ENCODE data around the gene ESPN. TPM values are rescaled to one million over a fixed set of nuclear protein-coding genes. Genes with fewer than 3 reads are reported as not detected.

The ESPN gene
- total and polyA plus RNA-seq, 2 of the 4 experiments (the other 2 are of a cell fraction) = under 0.01 to 0.02 TPM

DNA sequence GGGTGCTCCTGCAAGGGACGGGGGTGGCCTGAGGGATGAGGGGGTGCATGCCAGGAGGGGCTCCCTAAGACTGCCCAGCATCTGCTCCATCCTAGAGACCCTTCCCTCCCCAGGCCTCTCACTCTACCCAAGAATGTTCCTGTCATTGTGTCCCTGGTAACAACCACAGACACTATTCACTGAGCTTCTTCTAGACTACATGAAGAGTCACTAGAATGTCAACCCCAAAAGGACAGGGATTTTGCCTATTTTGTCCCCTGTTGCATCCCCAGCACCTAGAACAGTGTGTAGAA, 38.5 kb downstream of the ESPN start:
- no peak overlapping the region for H3K27ac ChIP-seq (ENCODE audit: insufficient read depth, low read length)
- H3K18ac ChIP-seq (ENCODE audit: low read depth, low read length) = no peak overlapping the region
- TF ChIP-seq MAZ (IDR thresholded peaks at IDR 0.05; ENCODE audit: borderline replicate concordance, low read depth, low read length) (no peak), CHD1 (IDR thresholded peaks at IDR 0.05; ENCODE audit: low read depth, low read length) (no peak), RAD21 (IDR thresholded peaks at IDR 0.05; ENCODE audit: low read length) (no peak), RFX5 (IDR thresholded peaks at IDR 0.05; ENCODE audit: low read depth, low read length) (no peak), SMC3 (IDR thresholded peaks at IDR 0.05; ENCODE audit: low read depth, low read length) (no peak), MXI1 (IDR thresholded peaks at IDR 0.05; ENCODE audit: borderline replicate concordance, low read depth, low read length) (no peak), POLR2A (IDR thresholded peaks at IDR 0.05; ENCODE audit: low read depth, low read length) (no peak), RCOR1 (IDR thresholded peaks at IDR 0.05; ENCODE audit: insufficient replicate concordance, low read length) (no peak)
- TF ChIP-seq, protein P1, sequence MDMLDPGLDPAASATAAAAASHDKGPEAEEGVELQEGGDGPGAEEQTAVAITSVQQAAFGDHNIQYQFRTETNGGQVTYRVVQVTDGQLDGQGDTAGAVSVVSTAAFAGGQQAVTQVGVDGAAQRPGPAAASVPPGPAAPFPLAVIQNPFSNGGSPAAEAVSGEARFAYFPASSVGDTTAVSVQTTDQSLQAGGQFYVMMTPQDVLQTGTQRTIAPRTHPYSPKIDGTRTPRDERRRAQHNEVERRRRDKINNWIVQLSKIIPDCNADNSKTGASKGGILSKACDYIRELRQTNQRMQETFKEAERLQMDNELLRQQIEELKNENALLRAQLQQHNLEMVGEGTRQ (IDR thresholded peaks at IDR 0.05; ENCODE audit: low read depth, low read length) = no peak
- TF ChIP-seq, protein P2, sequence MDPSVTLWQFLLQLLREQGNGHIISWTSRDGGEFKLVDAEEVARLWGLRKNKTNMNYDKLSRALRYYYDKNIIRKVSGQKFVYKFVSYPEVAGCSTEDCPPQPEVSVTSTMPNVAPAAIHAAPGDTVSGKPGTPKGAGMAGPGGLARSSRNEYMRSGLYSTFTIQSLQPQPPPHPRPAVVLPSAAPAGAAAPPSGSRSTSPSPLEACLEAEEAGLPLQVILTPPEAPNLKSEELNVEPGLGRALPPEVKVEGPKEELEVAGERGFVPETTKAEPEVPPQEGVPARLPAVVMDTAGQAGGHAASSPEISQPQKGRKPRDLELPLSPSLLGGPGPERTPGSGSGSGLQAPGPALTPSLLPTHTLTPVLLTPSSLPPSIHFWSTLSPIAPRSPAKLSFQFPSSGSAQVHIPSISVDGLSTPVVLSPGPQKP (IDR thresholded peaks at IDR 0.05; ENCODE audit: borderline replicate concordance, low read depth, low read length) = no peak
- no peak overlapping the region for H4K91ac ChIP-seq (ENCODE audit: insufficient read depth, low read depth, low read length)
- no peaks in the 10 kb centered on the region for H3K79me1 ChIP-seq (ENCODE audit: low read depth in 1 of 2, low read length in 2 of 2)
- intact Hi-C loops (cut with micrococcal nuclease) (no loop called here), in situ Hi-C loops (cut with MboI; ENCODE audit: low sequenced_read_pairs) (no loop called here), dilution Hi-C loops (cut with HindIII; ENCODE audit: low sequenced_read_pairs, unreplicated experiment) (no loop called here)
- no peak overlapping the region for H2AK5ac ChIP-seq (ENCODE audit: low read depth, low read length)
- peaks cover 16% of the 10 kb centered on the region for H3K27me3 ChIP-seq (ENCODE audit: control insufficient read depth, insufficient read depth, low read length)
- no peak overlapping the region for H2BK15ac ChIP-seq (ENCODE audit: low read depth, low read length)
- no peaks in the 10 kb centered on the region for H3K9me1 ChIP-seq (ENCODE audit: insufficient read depth, low read length)
- no peak overlapping the region for H3K14ac ChIP-seq (replicated peaks; ENCODE audit: low read depth, low read length)
- H4K20me1 ChIP-seq (ENCODE audit: insufficient read depth, low read length) = no peaks in the 10 kb centered on the region
- no peak overlapping the region for H3K4ac ChIP-seq (ENCODE audit: low read depth, low read length)
- no peak overlapping the region for H2BK120ac ChIP-seq (ENCODE audit: low read depth, low read length)
- POLR2A ChIA-PET (ENCODE audit: unreplicated experiment) = no interaction called here
- no peak for DNase-seq
- peaks cover 24% of the 10 kb centered on the region for H3K36me3 ChIP-seq (ENCODE audit: control insufficient read depth, insufficient read depth, low read length)
- H3K23ac ChIP-seq (ENCODE audit: low read depth, low read length) = no peak overlapping the region
- no peak overlapping the region for H3K4me3 ChIP-seq (ENCODE audit: insufficient read depth, low read depth, low read length)
- H2AFZ ChIP-seq (replicated peaks; ENCODE audit: low read length, poor library complexity) = no peak overlapping the region
- H3K56ac ChIP-seq (ENCODE audit: extremely low read depth, insufficient read depth, low read length) = no peak overlapping the region
- no peak overlapping the region for H4K8ac ChIP-seq (ENCODE audit: low read depth in 2 of 2, low read length in 2 of 2)
- no peak overlapping the region for H4K5ac ChIP-seq (ENCODE audit: low read depth, low read length)
- no TSS peak for BruUV-seq (replicated peaks)
- H2AK9ac ChIP-seq (replicated peaks; ENCODE audit: low read depth, low read length, poor library complexity) = no peak overlapping the region
- H3K4me2 ChIP-seq (ENCODE audit: low read depth, low read length) = no peak overlapping the region
- H3K9me3 ChIP-seq (ENCODE audit: control insufficient read depth, insufficient read depth, low read length) = no peaks in the 10 kb centered on the region
- no peak overlapping the region for H3K9ac ChIP-seq (ENCODE audit: low read depth, low read length)
- CTCF ChIA-PET = no interaction called here
- H2BK20ac ChIP-seq (ENCODE audit: low read depth, low read length) = no peak overlapping the region
- no peak overlapping the region for H2BK5ac ChIP-seq (ENCODE audit: low read depth, low read length, poor library complexity, severe bottlenecking)
- ATAC-seq (ENCODE audit: low read depth) = no peak
- no CpG with 5 or more reads among the region's 1 CpG for WGBS, 2 experiments (ENCODE audit: extremely low coverage in 2 of 2, insufficient read length in 1 of 2)
- no peaks in the 10 kb centered on the region for H3K4me1 ChIP-seq (ENCODE audit: control insufficient read depth, insufficient read depth, low read length)
